SU-DHL-6 (cell line): ENCODE measurements around the gene HNRNPM.
"Not testable (repeated sequence)": the region's sequence is repeated elsewhere in the genome, so short reads cannot be mapped to it uniquely, and the experiment has no call there.

Source experiments
- H2AFZ ChIP-seq: fragments of 200-600 bp; sonication (generic); 2 replicates; pipeline ENCODE4 v1.6.1; 2014; ENCODE audit warnings: low read depth, mild to moderate bottlenecking, moderate library complexity, mixed read lengths, antibody characterized with exemption, low read length; ENCODE audit not compliant: severe bottlenecking
- H3F3A ChIP-seq: fragments of 200-600 bp; shearing (Covaris generic); 2 replicates; pipeline ENCODE4 v1.6.0; 2016; ENCODE audit warnings: antibody characterized with exemption, mild to moderate bottlenecking; ENCODE audit not compliant: insufficient read depth
- H3K27ac ChIP-seq: fragments of 200-600 bp; sonication (generic); 2 replicates; pipeline ENCODE4 v1.5.1; 2016; ENCODE audit warnings: low read depth, mild to moderate bottlenecking, low read length, moderate library complexity, mixed read lengths
- H3K27me3 ChIP-seq: fragments of 200-600 bp; sonication (generic), shearing (Covaris generic); 2 replicates; pipeline ENCODE4 v1.6.0; 2014; ENCODE audit warnings: mild to moderate bottlenecking, low read length
- H3K36me3 ChIP-seq: fragments of 200-600 bp; sonication (generic); 2 replicates; pipeline ENCODE4 v1.6.1; 2014; ENCODE audit warnings: mild to moderate bottlenecking, low read length, mixed read lengths
- H3K4me2 ChIP-seq: fragments of 300-600, 200-600 bp; shearing (Covaris generic), sonication (generic); 2 replicates; pipeline ENCODE4 v1.6.0; 2014; ENCODE audit warnings: low read length, low read depth, mild to moderate bottlenecking; ENCODE audit not compliant: poor library complexity, severe bottlenecking
- H3K4me3 ChIP-seq: fragments of 200-600 bp; sonication (generic); 2 replicates; pipeline ENCODE4 v1.5.1; 2014; ENCODE audit warnings: antibody characterized with exemption, low read length, mild to moderate bottlenecking, mixed read lengths; ENCODE audit not compliant: insufficient read depth, poor library complexity, severe bottlenecking
- H3K79me2 ChIP-seq: fragments of 200-600 bp; sonication (generic); 2 replicates; pipeline ENCODE4 v1.6.1; 2014; ENCODE audit warnings: mild to moderate bottlenecking, low read length, moderate library complexity; ENCODE audit not compliant: insufficient read depth
- H3K9ac ChIP-seq: fragments of 200-600 bp; sonication (generic); 2 replicates; pipeline ENCODE4 v1.7.0; 2014; ENCODE audit warnings: mild to moderate bottlenecking, low read length
- H3K9me2 ChIP-seq: fragments of 200-600 bp; sonication (generic); replicated peaks from 2 replicates; pipeline ENCODE4 v1.6.1; 2014; ENCODE audit warnings: low read length; ENCODE audit not compliant: insufficient read depth
- H3K9me3 ChIP-seq: fragments of 200-600 bp; sonication (generic); 2 replicates; pipeline ENCODE4 v1.6.1; 2014; ENCODE audit warnings: low read length, mixed read lengths; ENCODE audit not compliant: insufficient read depth
- H4K20me1 ChIP-seq: fragments of 200-600 bp; sonication (generic); 2 replicates; pipeline ENCODE4 v1.6.1; 2014; ENCODE audit warnings: low read depth, mild to moderate bottlenecking, antibody characterized with exemption, low read length, moderate library complexity, mixed read lengths
- CTCF ChIP-seq: fragments of 200-600 bp; sonication (generic); IDR thresholded peaks from one replicate; pipeline ENCODE4 v1.5.1; 2017; ENCODE audit warnings: antibody characterized with exemption, mild to moderate bottlenecking, low read length, moderate library complexity; ENCODE audit not compliant: insufficient read depth, poor library complexity, severe bottlenecking
- EZH2phosphoT487 ChIP-seq: fragments of 200-600 bp; sonication (generic), shearing (Covaris generic); conservative IDR thresholded peaks from 2 replicates; pipeline ENCODE4 v1.6.1; 2018; ENCODE audit warnings: mild to moderate bottlenecking, antibody characterized with exemption, low read length, moderate library complexity, mixed read lengths

Gene HNRNPM

GRCh38 chr19:8513687-8514504 lies 69.1 kb downstream of the HNRNPM start, which contains the start of gene ZNF414:
Gene ZNF414, minus strand, starts transcription at chr19:8514167. Its CDS starts 121 bp downstream, at chr19:8514046.
- TF ChIP-seq CTCF: no peak
- TF ChIP-seq EZH2phosphoT487: no peak
- peak within 1 kb of the TSS; percentile 80 for H3K27ac ChIP-seq
- H3K9me3 ChIP-seq: no peaks in the 10 kb centered on the region
- H3K9ac ChIP-seq: peak within 1 kb of the TSS; percentile 79
- no peaks in the 10 kb centered on the region for H4K20me1 ChIP-seq
- peak within 1 kb of the TSS; percentile 58 for H2AFZ ChIP-seq
- no peaks in the 10 kb centered on the region for H3K27me3 ChIP-seq
- no peaks in the 10 kb centered on the region for H3K9me2 ChIP-seq
- H3K4me2 ChIP-seq: peak within 1 kb of the TSS; percentile 89
- peaks cover 7% of the 10 kb centered on the region; the same call in 1 of the 2 replicates for H3K79me2 ChIP-seq
- no peaks in the 10 kb centered on the region for H3K36me3 ChIP-seq
- H3K4me3 ChIP-seq: peak within 1 kb of the TSS; percentile 62
- no peaks in the 10 kb centered on the region for H3F3A ChIP-seq

- peak overlapping the region; percentile 62 for H3K4me3 ChIP-seq
- H2AFZ ChIP-seq: peak overlapping the region; percentile 58
- peak overlapping the region; percentile 79 for H3K9ac ChIP-seq
These were observed 69.8 kb downstream of the HNRNPM start for GRCh38 chr19:8514505-8515009.

GRCh38 chr19:8515317-8515716 lies 70.5 kb downstream of the HNRNPM start:
- no peak overlapping the region for H2AFZ ChIP-seq
- no peaks in the 10 kb centered on the region for H4K20me1 ChIP-seq
- H3K27me3 ChIP-seq: no peaks in the 10 kb centered on the region
- no peaks in the 10 kb centered on the region for H3K9me2 ChIP-seq
- no peaks in the 10 kb centered on the region for H3K9me3 ChIP-seq
- no peak for TF ChIP-seq EZH2phosphoT487
- no peak overlapping the region for H3K4me3 ChIP-seq
- no peaks in the 10 kb centered on the region for H3K36me3 ChIP-seq
- no peak overlapping the region for H3K4me2 ChIP-seq
- H3K9ac ChIP-seq: no peak overlapping the region
- H3K27ac ChIP-seq: no peak overlapping the region
- no peaks in the 10 kb centered on the region for H3F3A ChIP-seq
- peaks cover 7% of the 10 kb centered on the region; the same call in 1 of the 2 replicates for H3K79me2 ChIP-seq

More at GRCh38 chr19:8514505-8515009, 69.8 kb downstream of the HNRNPM start:
- not testable (repeated sequence) for H4K20me1 ChIP-seq, H3K27me3 ChIP-seq, H3K36me3 ChIP-seq, H3F3A ChIP-seq, H3K27ac ChIP-seq, H3K9me2 ChIP-seq, H3K9me3 ChIP-seq, H3K79me2 ChIP-seq
- H3K4me2 ChIP-seq: peak overlapping the region; percentile 89

GRCh38 chr19:8517551-8518442 lies 73.0 kb downstream of the HNRNPM start:
- Histone ChIP-seq H2AFZ (no peak overlapping the region), H4K20me1 (no peaks in the 10 kb centered on the region), H3K27ac (no peak overlapping the region), H3K27me3 (no peaks in the 10 kb centered on the region), H3K9me3 (no peaks in the 10 kb centered on the region), H3K4me3 (no peak overlapping the region), H3K36me3 (no peaks in the 10 kb centered on the region), H3K79me2 (peaks cover 4% of the 10 kb centered on the region; the same call in 1 of the 2 replicates), H3K4me2 (no peak overlapping the region), H3F3A (no peaks in the 10 kb centered on the region), H3K9ac (no peak overlapping the region), H3K9me2 (no peaks in the 10 kb centered on the region)
- TF ChIP-seq EZH2phosphoT487 (no peak), CTCF (no peak)
